HG02870 (cell line): ENCODE data around the gene BMP8A.
"Not testable (repeated sequence)": the region's sequence is repeated elsewhere in the genome, so short reads cannot be mapped to it uniquely, and the experiment has no call there.

Experiments used
- ATAC-seq: cut with Tn5 transposase; IDR thresholded peaks from one replicate; pipeline ENCODE4 v1.9.1; 2021; ENCODE audit warnings: mild to moderate bottlenecking, moderate library complexity; ENCODE audit not compliant: unreplicated experiment

BMP8A gene

GRCh38 chr1:39525366-39526165 lies 34.1 kb downstream of the BMP8A start:
- ATAC-seq: peak; percentile 80

GRCh38 chr1:39526466-39527189 lies 35.2 kb downstream of the BMP8A start:
- ATAC-seq: no peak

- not testable (repeated sequence) for ATAC-seq
Measured at GRCh38 chr1:39527190-39527579, 35.7 kb downstream of the BMP8A start.

GRCh38 chr1:39528082-39528481 lies 36.6 kb downstream of the BMP8A start:
- no peak for ATAC-seq

- ATAC-seq: no peak
Measured at GRCh38 chr1:39529901-39530535, 38.6 kb downstream of the BMP8A start.

GRCh38 chr1:39531526-39531925 lies 40.1 kb downstream of the BMP8A start:
- no peak for ATAC-seq

GRCh38 chr1:39533442-39533841 lies 42.0 kb downstream of the BMP8A start:
- no peak for ATAC-seq

- no peak for ATAC-seq
Measured at GRCh38 chr1:39538531-39539251, 47.3 kb downstream of the BMP8A start.

- ATAC-seq: no peak
Measured at GRCh38 chr1:39539252-39539790, 47.9 kb downstream of the BMP8A start.

- ATAC-seq: no peak
Measured at GRCh38 chr1:39540504-39541031, 49.1 kb downstream of the BMP8A start.

- ATAC-seq: no peak
Measured at GRCh38 chr1:39542924-39543323, 51.5 kb downstream of the BMP8A start.

GRCh38 chr1:39544327-39544726 lies 52.9 kb downstream of the BMP8A start:
- no peak for ATAC-seq

GRCh38 chr1:39545531-39545930 lies 54.1 kb downstream of the BMP8A start:
- ATAC-seq: no peak

- no peak for ATAC-seq
Measured at GRCh38 chr1:39554277-39554676, 62.8 kb downstream of the BMP8A start.

- no peak for ATAC-seq
Measured at GRCh38 chr1:39561279-39561678, 69.8 kb downstream of the BMP8A start.

GRCh38 chr1:39562886-39563285 lies 71.5 kb downstream of the BMP8A start:
- ATAC-seq: no peak

- ATAC-seq: no peak
Measured at GRCh38 chr1:39563669-39564068, 72.2 kb downstream of the BMP8A start.

- no peak for ATAC-seq
Measured at GRCh38 chr1:39564340-39564739, 72.9 kb downstream of the BMP8A start.

- ATAC-seq: no peak
Measured at GRCh38 chr1:39564941-39565340, 73.5 kb downstream of the BMP8A start.

- no peak for ATAC-seq
Measured at GRCh38 chr1:39566441-39567137, 75.2 kb downstream of the BMP8A start.
